Camera-type eye (tissue), 1 donor: Measurements from ENCODE around the gene ASRGL1. TPM values are rescaled to one million over a fixed set of nuclear protein-coding genes. Genes with fewer than 3 reads are reported as not detected.

ENCODE experiments used
- total RNA-seq: library from RNA; depleted of rRNA; stranded (reverse); fragments of >200 nt; gene quantifications from one replicate; pipeline ENCODE4 v1.2.3, GENCODE V29; 2014

Gene ASRGL1
- 17.8 TPM for total RNA-seq

GRCh38 chr11:62337303-62338181, at the start of gene ASRGL1:
TSS of gene ASRGL1 (plus strand) at chr11:62337448. CDS start at chr11:62337978, 530 bp downstream.

GRCh38 chr11:62298975-62299374, 38.3 kb upstream of the ASRGL1 start, which contains the start of gene SCGB1D4:
TSS of gene SCGB1D4 (minus strand) at chr11:62299075. CDS start at chr11:62299010, 65 bp downstream.

GRCh38 chr11:62418733-62419132, 81.5 kb downstream of the ASRGL1 start, which contains the start of gene SCGB1A1:
TSS of gene SCGB1A1 (plus strand) at chr11:62419033. CDS start at chr11:62419096, 63 bp downstream.

Other genes starting within 250 kb of the ASRGL1 start
- gene INCENP, start 213.4 kb upstream of the ASRGL1 start, total RNA-seq: 28.0 TPM
- not detected for gene SCGB1D1, start 147.2 kb upstream of the ASRGL1 start, total RNA-seq
- not detected for gene SCGB2A1, start 128.8 kb upstream of the ASRGL1 start, total RNA-seq
- not detected for gene SCGB1D2, start 95.2 kb upstream of the ASRGL1 start, total RNA-seq
- gene SCGB2A2, start 67.3 kb upstream of the ASRGL1 start, total RNA-seq: not detected
- gene SCGB1D4, start 38.4 kb upstream of the ASRGL1 start, total RNA-seq: not detected
- not detected for gene SCGB1A1, start 81.6 kb downstream of the ASRGL1 start, total RNA-seq
- gene AHNAK, start 209.4 kb downstream of the ASRGL1 start, total RNA-seq: 410 TPM
- gene EEF1G, start 236.4 kb downstream of the ASRGL1 start, total RNA-seq: 1,400 TPM